GM21576 (cell line): ENCODE measurements around the gene CROCC2.
"Not testable (repeated sequence)": the region's sequence is repeated elsewhere in the genome, so short reads cannot be mapped to it uniquely, and the experiment has no call there.

ENCODE experiments used
- ATAC-seq: cut with Tn5 transposase; IDR thresholded peaks from one replicate; pipeline ENCODE4 v1.9.1; 2021; ENCODE audit warnings: mild to moderate bottlenecking, moderate library complexity; ENCODE audit not compliant: unreplicated experiment

The CROCC2 gene

GRCh38 chr2:240964704-240965295 lies 58.7 kb downstream of the CROCC2 start:
- no peak for ATAC-seq

- no peak for ATAC-seq
Measured at GRCh38 chr2:240965296-240965904, 59.3 kb downstream of the CROCC2 start.

- no peak for ATAC-seq
Measured at GRCh38 chr2:240965905-240966456, 59.8 kb downstream of the CROCC2 start.

GRCh38 chr2:240966457-240966905 lies 60.3 kb downstream of the CROCC2 start:
- no peak for ATAC-seq

GRCh38 chr2:240966906-240967680 lies 61.0 kb downstream of the CROCC2 start:
- ATAC-seq = no peak

GRCh38 chr2:240967681-240968621 lies 61.8 kb downstream of the CROCC2 start:
- no peak for ATAC-seq

- ATAC-seq = no peak
Measured at GRCh38 chr2:240968731-240969624, 62.8 kb downstream of the CROCC2 start.

- no peak for ATAC-seq
Measured at GRCh38 chr2:240970104-240970503, 64.0 kb downstream of the CROCC2 start.

- ATAC-seq = no peak
Measured at GRCh38 chr2:240970816-240971215, 64.7 kb downstream of the CROCC2 start.

GRCh38 chr2:240972201-240972600 lies 66.1 kb downstream of the CROCC2 start:
- no peak for ATAC-seq

- no peak for ATAC-seq
Measured at GRCh38 chr2:240972636-240973521, 66.7 kb downstream of the CROCC2 start.

- no peak for ATAC-seq
Measured at GRCh38 chr2:240974771-240975572, 68.8 kb downstream of the CROCC2 start.

GRCh38 chr2:240975903-240976302 lies 69.8 kb downstream of the CROCC2 start:
- not testable (repeated sequence) for ATAC-seq

- no peak for ATAC-seq
Measured at GRCh38 chr2:240981280-240981679, 75.1 kb downstream of the CROCC2 start.

GRCh38 chr2:240981871-240982800 lies 76.0 kb downstream of the CROCC2 start:
- ATAC-seq = no peak

GRCh38 chr2:240982821-240983281 lies 76.7 kb downstream of the CROCC2 start:
- no peak for ATAC-seq
